T-helper 2 cell (primary cell): Measurements from ENCODE around the gene ATP7A.
A peak's percentile ranks its signal among the peaks of the same experiment; 100 is the strongest.
"Not testable (repeated sequence)": the region's sequence is repeated elsewhere in the genome, so short reads cannot be mapped to it uniquely, and the experiment has no call there.

ENCODE experiments used
- DNase-seq, 5 experiments: peaks; one replicate each; pipeline versions ENCODE4 v3.0.0 to v3.0.0-alpha.2; 2012 to 2022
- total RNA-seq, 2 donors: gene quantifications; one replicate each; lab custom pipeline; 2026; lab: John Stamatoyannopoulos, UW

ATP7A gene
- 29.0 to 30.2 reads per million in 2 donors for total RNA-seq

DNA sequence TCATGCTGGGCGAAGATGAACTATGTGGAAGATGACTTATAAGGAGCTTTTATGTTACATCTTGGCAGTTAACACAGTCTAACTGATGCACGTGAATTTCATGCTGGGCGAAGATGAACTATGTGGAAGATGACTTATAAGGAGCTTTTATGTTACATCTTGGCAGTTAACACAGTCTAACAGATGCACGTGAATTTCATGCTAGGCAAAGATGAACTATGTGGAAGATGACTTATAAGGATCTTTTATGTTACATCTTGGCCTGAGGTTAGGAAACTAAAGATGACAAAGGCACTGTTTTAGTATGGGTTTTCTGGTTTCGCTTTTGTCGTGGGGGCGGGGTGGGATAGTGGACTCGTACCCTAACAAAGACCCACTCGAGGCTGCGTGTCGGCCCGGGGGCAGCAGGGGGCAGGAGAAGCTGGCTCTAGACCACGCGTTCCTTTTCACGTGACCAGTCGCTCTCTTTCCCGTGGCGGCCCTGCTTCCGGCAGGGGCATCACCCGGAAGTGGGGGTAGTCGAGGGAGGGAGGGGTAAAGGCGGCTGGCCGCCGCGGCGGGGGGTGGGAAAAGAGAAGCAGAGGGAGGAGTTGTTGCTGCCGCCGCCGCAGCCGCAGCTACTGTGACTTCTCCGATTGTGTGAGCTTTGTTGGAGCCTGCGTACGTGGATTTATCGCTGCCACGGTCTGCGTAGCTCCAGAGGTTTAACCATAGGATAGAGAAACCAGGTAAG lies at the start of gene ATP7A:
ATP7A (plus strand) TSS at position 586 of the 733 bp plus-strand sequence. CDS start 60,949 bp downstream, outside the sequence.
- DNase-seq: peak; percentile 70 to 97 (median 87)

GRCh38 chrX:77875372-77875771 lies 35.1 kb upstream of the ATP7A start:
- DNase-seq: no peak

GRCh38 chrX:77881418-77881817 lies 29.1 kb upstream of the ATP7A start:
- not testable (repeated sequence) for DNase-seq

DNA sequence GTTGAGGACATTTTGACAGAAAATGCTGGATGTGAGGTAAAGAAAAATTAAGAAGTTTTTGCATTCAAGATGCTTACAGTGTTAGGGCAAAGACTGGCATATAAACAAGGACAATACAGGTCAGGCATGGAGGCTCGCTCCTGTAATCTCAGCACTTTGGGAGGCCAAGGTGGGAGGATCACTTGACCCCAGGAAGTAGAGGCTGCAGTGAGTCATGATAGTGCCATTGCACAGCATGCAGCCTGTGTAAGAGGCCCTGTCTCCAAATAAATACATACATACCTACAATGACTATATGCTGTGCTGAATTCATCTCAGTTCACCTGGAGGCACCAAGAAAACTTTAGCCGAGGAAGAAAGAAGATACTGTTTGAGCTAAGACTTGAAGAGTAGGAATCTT lies 17.6 kb upstream of the ATP7A start:
- no peak for DNase-seq

GRCh38 chrX:77893713-77894112 lies 16.8 kb upstream of the ATP7A start:
- DNase-seq: no peak

DNA sequence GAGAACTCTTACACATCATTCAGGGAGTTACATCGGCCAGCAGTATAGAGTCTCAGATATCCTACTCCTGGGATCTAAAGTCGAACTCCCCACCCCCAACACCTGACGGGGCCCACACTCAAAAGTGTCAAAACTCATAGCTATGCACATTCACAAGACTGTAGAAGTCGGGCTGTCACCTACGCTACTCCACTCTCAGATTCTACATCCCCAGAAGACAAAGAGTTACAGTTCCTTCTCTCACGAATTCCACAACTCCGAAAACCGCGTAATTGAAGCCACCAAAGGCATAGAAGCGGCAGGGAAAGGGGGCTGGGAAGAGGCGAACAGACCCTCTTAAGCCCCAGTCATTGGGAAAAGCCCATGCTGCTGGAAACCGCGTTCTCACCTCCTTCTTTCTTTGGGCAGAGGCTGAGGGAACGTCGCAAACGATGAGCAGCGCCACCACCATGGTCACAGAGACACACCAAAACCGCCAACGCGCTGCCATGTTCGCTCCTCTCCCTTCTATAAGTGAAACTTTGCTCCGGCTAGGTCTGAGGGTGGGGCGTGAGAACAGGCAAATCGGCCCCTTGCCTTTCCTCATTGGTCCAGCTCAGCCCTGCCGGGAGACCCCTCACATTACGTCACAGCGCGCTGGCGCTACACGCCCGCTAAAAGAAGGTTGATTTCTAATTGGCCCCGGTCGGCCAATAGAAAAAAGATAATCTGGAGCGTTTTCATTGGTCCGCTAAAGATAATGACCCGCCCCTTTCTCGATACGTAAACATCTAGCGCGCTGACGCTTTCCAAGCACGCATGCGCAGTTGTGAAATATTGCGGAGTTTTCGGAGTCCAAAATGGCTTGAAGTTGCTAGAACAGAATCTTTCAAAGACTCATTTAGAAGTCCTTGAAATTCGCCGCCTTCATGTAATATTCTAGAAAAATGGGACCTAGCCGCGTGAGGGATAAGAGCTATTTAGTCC lies 15.3 kb upstream of the ATP7A start, which contains the start of gene MAGT1:
MAGT1 (minus strand) TSS at position 515 of the 966 bp plus-strand sequence; CDS start at position 490, 25 bp downstream.
- peak; percentile 62 to 98 (median 86) for DNase-seq

DNA sequence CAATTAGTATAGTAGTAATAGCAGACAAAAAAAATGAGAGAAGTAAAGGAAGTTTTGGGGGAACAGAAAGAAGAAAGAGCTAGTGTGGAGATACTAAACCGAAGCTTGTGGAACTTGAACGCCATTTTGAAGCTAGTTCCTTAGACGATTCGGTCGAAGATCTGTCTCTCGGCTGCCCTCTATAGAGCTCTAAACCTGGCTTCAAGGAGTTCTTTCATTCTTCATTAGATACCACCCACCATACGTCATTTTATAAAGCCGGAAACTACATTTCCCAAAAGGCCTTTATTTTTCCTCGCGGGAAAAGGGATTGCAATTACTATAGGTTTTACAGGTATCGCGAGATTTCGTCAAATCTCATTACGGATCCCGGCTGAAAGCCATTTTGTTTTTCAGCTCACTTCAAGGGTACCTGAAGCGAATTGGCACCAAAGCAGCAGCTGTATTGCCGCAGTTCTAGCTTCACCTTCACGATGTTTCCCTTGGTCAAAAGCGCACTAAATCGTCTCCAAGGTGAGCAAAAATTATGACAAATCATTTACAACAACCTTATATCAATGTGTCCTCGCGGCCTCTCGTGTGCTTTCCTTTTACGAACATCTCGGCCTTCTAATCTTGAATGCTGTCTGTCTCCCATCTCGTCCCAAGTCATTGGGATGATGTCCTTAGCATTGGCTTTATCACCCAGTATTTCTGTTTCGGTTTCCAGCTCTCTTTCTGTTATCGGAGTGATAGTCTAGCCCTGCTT lies 11.2 kb upstream of the ATP7A start, which contains the start of gene COX7B:
COX7B (plus strand) TSS at position 388 of the 748 bp plus-strand sequence; CDS start at position 474, 86 bp downstream.
- DNase-seq: peak in 4 of 5 experiments; percentile 22 to 95 (median 65)

- DNase-seq: no peak
These were observed 9.8 kb upstream of the ATP7A start for GRCh38 chrX:77900688-77901087.

DNA sequence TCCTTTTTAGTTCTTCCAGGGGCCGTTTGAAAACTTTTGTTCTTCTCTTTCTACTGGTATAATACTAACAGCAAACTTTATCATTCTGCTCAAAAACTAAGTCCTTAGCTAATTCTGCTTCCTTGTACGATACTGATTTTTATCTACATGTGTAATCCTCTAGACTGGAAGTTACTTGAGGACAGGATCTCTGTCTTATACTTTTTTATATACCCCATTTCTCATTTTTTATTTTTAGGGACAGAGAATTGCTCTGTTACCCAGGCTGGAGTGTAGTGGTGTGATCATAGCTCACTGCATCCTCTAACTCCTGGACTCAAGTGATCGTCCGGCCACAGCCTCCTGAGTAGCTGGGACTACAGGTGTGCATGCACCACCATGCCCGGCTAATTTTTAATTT lies 9.0 kb upstream of the ATP7A start:
- DNase-seq: no peak

DNA sequence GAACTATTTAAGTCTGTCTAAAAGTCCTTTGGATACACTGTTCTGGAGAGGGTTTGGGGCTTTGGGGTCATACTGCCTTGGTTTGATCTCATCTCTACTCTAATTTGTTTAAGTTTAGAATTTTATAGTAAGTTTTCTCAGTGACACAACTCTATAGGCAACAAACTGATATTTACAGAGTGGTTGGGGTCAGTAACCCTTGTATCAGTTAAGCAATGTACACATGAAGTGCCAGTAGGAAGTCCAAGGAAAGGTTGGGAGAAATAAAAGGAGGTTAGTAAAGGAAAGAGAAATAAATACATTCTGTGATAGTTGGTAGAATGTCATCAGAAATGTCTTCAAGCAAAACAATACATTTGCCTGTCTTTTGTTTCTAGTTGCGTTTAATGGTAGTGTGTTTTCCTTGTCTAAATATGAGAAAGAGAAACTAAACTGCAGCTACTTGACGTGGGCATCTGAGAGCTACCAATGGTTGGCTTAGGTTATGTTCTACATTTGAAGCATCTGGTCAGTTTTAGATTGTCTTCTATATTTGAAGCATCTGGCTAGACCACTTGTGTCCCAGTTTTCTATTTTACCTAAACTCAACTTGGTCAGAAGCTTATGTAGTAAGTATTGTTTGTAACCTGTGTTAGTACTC lies 6.9 kb downstream of the ATP7A start:
- DNase-seq: peak in 1 of 5 experiments; percentile 19

DNA sequence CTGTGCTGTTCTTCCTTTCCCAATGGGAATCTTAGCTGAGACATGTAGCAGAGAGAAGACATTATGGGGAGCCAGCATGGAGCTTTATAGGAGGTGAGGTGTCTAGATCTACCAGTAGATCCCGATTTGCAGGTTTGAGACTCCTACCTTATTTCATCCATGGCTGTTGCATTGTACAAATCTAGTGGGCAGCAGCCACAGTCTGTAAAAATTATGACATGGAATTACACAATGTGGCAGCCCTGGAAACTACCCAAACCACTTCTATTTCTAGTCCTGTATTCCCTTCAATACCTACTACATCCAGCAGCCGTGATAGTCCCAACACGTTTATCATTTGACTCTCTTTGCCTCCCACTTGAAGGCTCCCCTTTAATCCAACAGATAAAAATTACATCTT lies 8.1 kb downstream of the ATP7A start:
- no peak for DNase-seq

GRCh38 chrX:77919370-77919769 lies 8.9 kb downstream of the ATP7A start:
- DNase-seq: not testable (repeated sequence)

GRCh38 chrX:77922787-77923186 lies 12.3 kb downstream of the ATP7A start:
- DNase-seq: no peak

GRCh38 chrX:77924320-77924859 lies 13.9 kb downstream of the ATP7A start:
- no peak for DNase-seq

DNA sequence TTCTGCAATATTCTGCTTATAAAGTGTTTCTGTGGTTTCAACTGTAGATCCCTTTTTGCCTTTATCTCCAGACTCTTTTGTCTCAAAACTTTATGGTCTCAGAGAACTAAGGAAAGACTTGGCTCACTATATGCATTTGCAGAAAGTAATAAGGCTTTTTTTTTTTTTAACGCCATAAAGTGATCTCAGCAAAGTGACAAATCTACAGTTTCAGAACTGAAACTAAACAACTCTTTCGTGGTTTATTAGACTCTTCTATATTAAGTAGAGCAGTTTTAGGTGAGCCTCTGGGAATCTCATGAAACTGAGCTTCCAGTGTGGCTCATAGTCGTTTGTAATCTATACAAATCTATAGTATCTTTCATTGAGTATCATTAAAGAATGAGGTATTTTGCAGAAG lies 15.3 kb downstream of the ATP7A start:
- peak in 1 of 5 experiments; percentile 22 for DNase-seq

DNA sequence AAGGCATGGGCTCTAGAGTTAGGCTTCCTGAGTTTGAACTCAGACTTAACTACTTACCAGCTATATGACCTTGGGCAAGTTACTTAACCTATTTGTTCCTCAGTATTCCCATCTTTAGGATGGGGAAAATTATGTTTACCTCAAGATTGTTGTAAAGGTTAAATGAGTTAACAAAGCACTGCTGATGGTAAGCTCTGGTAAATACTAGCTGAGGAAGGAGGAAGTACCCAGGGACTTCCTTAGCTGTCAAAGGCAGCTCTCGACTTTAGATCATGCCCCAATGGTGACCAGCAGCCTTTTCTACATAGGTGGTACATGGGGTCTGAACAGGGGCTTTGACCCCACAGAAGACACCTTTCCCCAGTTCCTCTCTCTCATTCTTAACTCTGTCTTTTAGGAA lies 20.1 kb downstream of the ATP7A start:
- no peak for DNase-seq

DNA sequence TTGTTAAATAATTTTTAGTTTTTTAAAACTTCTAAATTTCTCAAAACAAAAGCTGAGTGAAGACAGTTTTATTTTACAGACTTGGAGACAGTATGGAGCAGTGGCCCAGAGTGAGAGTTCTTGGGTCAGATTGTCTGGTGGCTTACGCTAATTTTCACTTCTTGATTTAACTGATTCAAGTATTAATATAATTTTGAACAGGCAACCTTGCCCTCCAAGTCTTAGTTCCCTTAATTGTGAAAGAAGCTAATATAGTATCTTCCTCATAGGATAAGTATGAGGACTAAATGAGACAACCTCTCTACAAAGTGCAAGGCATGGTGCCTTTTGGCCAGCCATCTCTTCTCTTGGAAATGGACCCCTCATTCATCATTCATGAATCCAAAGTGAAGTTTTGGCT lies 25.4 kb downstream of the ATP7A start:
- no peak for DNase-seq

GRCh38 chrX:77936299-77936698 lies 25.8 kb downstream of the ATP7A start:
- no peak for DNase-seq

DNA sequence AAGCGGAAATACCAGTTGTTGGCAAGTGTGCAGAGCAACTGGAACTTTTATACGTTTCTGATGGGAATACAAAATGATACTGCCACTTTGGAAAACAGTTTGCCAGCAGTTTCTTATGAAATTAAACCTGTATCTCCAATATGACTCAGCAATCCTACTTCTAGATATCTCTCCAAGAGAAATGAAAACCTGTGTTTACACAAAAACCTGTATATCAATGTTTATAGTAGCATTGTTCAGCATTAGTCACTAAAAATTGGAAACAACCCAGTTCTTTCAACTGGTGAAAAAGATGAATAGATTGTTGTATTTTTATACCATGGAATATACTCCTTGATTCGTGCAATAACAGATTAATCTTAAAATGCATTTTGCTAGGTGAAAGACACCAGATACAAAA lies 26.8 kb downstream of the ATP7A start:
- no peak for DNase-seq

DNA sequence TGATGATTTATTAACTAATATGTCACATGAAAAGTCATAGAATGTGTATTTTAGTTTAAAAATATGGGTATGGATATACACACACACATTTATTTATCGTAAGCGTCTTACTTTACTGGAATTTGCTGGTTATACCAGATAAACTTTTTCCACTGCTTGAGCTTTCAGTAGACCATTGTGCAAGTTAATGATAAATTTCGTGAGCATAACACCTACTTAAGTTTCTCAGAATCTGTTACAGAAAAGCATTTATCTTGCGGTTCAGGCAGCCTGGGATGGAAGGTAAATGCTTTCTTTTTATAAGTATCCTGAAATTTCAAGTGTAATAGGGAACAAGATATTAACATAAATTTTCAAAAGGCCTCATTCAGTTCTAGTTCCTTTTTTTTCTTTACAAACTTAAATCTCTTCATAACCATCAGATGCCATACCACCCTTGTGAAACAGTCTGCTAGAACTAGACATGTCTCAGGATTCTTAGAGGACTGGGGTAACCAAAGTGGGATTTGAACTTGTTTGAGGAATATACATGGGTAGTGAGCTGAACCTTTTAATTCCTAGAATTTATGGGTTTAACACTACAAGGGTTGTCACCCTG lies 27.7 kb downstream of the ATP7A start:
- DNase-seq: no peak

DNA sequence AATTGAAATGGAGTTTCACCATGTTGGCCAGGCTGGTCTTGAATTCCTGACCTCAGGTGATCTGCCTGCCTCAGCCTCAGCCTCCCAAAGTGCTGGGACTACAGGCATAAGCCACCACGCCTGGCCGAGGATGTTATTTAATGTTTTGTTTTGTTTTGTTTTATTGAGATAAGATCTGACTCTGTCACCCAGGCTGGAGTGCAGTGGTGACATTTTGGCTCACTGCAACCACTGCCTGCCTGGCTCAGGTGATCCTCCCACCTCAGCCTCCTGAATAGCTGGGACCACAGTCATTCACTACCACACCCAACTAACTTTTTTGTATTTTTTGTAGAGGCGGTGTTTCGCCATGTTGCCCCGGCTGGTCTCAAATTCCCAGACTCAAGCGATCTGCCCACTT lies 34.5 kb downstream of the ATP7A start:
- peak in 1 of 5 experiments; percentile 41 for DNase-seq
